Chondrocyte (in vitro differentiated cells): ENCODE measurements around the gene BDKRB2. TPM values are rescaled to one million over a fixed set of nuclear protein-coding genes. Genes with fewer than 3 reads are reported as not detected.

ENCODE experiments used
- DNase-seq: peaks from one replicate; pipeline ENCODE4 v3.0.0; 2021; ENCODE audit warnings: mixed read lengths, low spot score
- H3K27ac Mint-ChIP-seq: one replicate; pipeline ENCODE4 v1.8.0; 2021; ENCODE audit warnings: mild to moderate bottlenecking, moderate library complexity, mixed read lengths; ENCODE audit not compliant: unreplicated experiment
- H3K27me3 Mint-ChIP-seq: 2 replicates; pipeline ENCODE4 v1.8.0; 2021; ENCODE audit warnings: low read depth, mixed read lengths
- H3K36me3 Mint-ChIP-seq: 2 replicates; pipeline ENCODE4 v1.8.0; 2021; ENCODE audit warnings: low read depth, mixed read lengths
- H3K4me1 Mint-ChIP-seq: 2 replicates; pipeline ENCODE4 v1.8.0; 2021; ENCODE audit warnings: low read depth, mild to moderate bottlenecking, mixed read lengths
- H3K4me3 Mint-ChIP-seq: one replicate; pipeline ENCODE4 v1.8.0; 2021; ENCODE audit warnings: mild to moderate bottlenecking, moderate library complexity, mixed read lengths; ENCODE audit not compliant: unreplicated experiment
- H3K9me3 Mint-ChIP-seq: 2 replicates; pipeline ENCODE4 v1.8.0; 2021; ENCODE audit warnings: low read depth, mixed read lengths
- total RNA-seq: library from RNA; stranded (reverse); gene quantifications from 3 replicates; pipeline ENCODE4 v1.2.1, GENCODE V29; 2021
- TF ChIP-seq, protein P1 (sequence below): fragments of 200-600 bp; sonication (generic); IDR thresholded peaks from 2 replicates; pipeline ENCODE4 v1.5.0; 2021; ENCODE audit warnings: antibody characterized with exemption, mild to moderate bottlenecking, moderate library complexity

Gene BDKRB2
- total RNA-seq, 1 donor from 2014 or later = 0.27 TPM

GRCh38 chr14:96197163-96197852, 7.3 kb upstream of the BDKRB2 start:
- Mint-ChIP-seq H3K27ac (no peak overlapping the region), H3K4me3 (no peak overlapping the region), H3K9me3 (peaks cover 2% of the 10 kb centered on the region), H3K36me3 (no peaks in the 10 kb centered on the region), H3K4me1 (peaks cover 10% of the 10 kb centered on the region), H3K27me3 (peaks cover 26% of the 10 kb centered on the region)
- TF ChIP-seq, protein P1, sequence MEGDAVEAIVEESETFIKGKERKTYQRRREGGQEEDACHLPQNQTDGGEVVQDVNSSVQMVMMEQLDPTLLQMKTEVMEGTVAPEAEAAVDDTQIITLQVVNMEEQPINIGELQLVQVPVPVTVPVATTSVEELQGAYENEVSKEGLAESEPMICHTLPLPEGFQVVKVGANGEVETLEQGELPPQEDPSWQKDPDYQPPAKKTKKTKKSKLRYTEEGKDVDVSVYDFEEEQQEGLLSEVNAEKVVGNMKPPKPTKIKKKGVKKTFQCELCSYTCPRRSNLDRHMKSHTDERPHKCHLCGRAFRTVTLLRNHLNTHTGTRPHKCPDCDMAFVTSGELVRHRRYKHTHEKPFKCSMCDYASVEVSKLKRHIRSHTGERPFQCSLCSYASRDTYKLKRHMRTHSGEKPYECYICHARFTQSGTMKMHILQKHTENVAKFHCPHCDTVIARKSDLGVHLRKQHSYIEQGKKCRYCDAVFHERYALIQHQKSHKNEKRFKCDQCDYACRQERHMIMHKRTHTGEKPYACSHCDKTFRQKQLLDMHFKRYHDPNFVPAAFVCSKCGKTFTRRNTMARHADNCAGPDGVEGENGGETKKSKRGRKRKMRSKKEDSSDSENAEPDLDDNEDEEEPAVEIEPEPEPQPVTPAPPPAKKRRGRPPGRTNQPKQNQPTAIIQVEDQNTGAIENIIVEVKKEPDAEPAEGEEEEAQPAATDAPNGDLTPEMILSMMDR = no peak
- no peak for DNase-seq

DNA sequence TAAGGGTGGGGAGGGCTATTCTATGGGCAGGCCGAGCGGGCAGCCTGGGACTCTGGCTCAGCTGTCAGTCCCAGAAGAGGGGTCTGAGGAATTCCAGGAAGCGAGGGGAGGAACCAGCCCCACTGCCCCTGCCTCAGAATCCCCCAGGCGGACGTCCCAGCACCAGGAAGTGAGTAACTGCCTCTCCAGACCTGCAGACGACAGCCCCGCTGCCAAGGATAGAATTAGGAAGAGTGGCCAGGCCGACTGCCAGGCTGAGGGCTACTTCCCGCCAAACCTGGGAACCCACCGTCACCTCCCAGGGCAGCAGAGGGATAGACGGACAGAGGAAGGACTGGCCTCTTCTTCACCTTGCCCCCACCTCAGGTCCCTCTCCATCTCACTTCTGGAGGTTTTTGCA, 6.7 kb upstream of the BDKRB2 start:
- TF ChIP-seq, protein P1 = no peak
- H3K27ac Mint-ChIP-seq = no peak overlapping the region
- no peak overlapping the region for H3K4me3 Mint-ChIP-seq
- peaks cover 24% of the 10 kb centered on the region for H3K27me3 Mint-ChIP-seq
- peaks cover 2% of the 10 kb centered on the region for H3K9me3 Mint-ChIP-seq
- H3K4me1 Mint-ChIP-seq = peaks cover 10% of the 10 kb centered on the region
- no peaks in the 10 kb centered on the region for H3K36me3 Mint-ChIP-seq
- DNase-seq = no peak

GRCh38 chr14:96198430-96199130, 6.1 kb upstream of the BDKRB2 start:
- H3K36me3 Mint-ChIP-seq = no peaks in the 10 kb centered on the region
- peaks cover 23% of the 10 kb centered on the region for H3K27me3 Mint-ChIP-seq
- no peak for DNase-seq
- TF ChIP-seq, protein P1 = no peak
- H3K27ac Mint-ChIP-seq = no peak overlapping the region
- H3K4me1 Mint-ChIP-seq = peaks cover 10% of the 10 kb centered on the region
- H3K9me3 Mint-ChIP-seq = peaks cover 2% of the 10 kb centered on the region
- H3K4me3 Mint-ChIP-seq = no peak overlapping the region

GRCh38 chr14:96201157-96201556, 3.5 kb upstream of the BDKRB2 start:
- DNase-seq = no peak
- Mint-ChIP-seq H3K4me3 (no peak overlapping the region), H3K9me3 (peaks cover 2% of the 10 kb centered on the region), H3K4me1 (peaks cover 24% of the 10 kb centered on the region), H3K27ac (no peak overlapping the region), H3K36me3 (no peaks in the 10 kb centered on the region), H3K27me3 (peaks cover 14% of the 10 kb centered on the region)
- TF ChIP-seq, protein P1 = no peak

GRCh38 chr14:96201965-96202364, 2.7 kb upstream of the BDKRB2 start:
- peaks cover 24% of the 10 kb centered on the region for H3K4me1 Mint-ChIP-seq
- H3K4me3 Mint-ChIP-seq = no peak overlapping the region
- TF ChIP-seq, protein P1 = no peak
- DNase-seq = no peak
- H3K27me3 Mint-ChIP-seq = peaks cover 8% of the 10 kb centered on the region
- H3K27ac Mint-ChIP-seq = no peak overlapping the region
- H3K9me3 Mint-ChIP-seq = no peaks in the 10 kb centered on the region
- no peaks in the 10 kb centered on the region for H3K36me3 Mint-ChIP-seq
